Right hindlimb (tissue), 1 donor: ENCODE data around the gene CNOT10.

Experiments
- DNase-seq: peaks from one replicate; pipeline ENCODE4 v3.0.0-alpha.2; 2018

The CNOT10 gene

DNA sequence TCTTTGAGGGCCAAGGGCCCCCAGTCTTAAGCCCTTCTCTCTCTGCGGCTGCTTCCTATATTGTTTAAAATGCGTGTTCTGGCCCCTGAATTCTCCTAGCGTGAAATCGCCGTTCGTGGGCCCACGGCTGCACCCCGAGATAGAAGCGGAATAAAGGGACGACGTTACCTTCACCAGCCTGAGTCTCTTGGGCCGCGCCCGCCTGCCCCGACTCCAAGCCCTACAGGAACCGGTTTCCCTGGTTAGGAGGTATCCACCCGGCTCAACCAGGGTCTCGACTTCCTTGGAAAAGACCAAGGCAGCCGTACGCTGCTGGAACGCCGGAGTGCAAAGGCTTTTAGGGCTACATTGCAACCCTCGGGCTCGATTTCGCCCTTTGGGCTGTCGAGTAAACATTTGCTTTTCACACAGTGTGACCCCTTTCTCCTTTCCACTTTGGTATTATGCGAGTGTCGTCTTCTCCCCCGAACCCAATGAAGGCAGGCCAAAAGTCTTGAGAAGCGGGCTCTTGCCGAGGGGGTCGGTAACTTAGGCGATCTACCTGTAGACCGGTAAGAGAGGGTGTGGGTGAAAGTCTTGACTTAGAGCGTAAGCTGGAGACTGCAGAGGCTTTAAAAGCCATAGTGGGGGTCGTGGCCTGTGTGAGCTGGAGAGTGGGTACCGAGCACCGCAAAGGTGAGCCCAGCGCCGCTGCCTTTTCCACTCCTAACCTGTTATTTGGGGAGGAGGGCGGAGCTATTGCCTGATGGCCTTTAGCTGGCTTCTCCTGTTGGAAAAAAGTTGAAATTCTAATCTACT is 134.8 kb downstream of the CNOT10 start:
- DNase-seq, result no peak

DNA sequence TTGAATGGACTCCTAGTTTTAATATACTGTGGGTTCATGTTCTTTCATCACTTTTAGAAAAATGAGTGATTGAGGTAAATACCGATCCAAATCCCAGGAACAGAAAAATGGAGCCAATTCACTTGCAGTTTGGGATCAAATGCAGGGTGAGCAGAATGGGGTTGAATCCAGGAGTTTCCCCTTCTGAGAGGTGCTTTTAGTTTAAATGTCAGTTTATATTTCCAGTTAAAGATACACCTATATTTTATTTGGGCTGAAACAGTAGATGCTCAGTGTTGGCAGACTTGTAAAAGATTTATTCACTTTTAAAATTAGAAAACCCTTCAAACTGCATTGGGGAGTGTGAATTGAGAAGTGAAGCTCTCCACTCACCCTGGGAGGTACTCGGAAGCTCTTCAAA is 135.4 kb downstream of the CNOT10 start:
- DNase-seq, result no peak

GRCh38 chr3:32820971-32821685 is 136.1 kb downstream of the CNOT10 start:
- no peak for DNase-seq

- no peak for DNase-seq
Measured at GRCh38 chr3:32821686-32822296, 136.8 kb downstream of the CNOT10 start.

DNA sequence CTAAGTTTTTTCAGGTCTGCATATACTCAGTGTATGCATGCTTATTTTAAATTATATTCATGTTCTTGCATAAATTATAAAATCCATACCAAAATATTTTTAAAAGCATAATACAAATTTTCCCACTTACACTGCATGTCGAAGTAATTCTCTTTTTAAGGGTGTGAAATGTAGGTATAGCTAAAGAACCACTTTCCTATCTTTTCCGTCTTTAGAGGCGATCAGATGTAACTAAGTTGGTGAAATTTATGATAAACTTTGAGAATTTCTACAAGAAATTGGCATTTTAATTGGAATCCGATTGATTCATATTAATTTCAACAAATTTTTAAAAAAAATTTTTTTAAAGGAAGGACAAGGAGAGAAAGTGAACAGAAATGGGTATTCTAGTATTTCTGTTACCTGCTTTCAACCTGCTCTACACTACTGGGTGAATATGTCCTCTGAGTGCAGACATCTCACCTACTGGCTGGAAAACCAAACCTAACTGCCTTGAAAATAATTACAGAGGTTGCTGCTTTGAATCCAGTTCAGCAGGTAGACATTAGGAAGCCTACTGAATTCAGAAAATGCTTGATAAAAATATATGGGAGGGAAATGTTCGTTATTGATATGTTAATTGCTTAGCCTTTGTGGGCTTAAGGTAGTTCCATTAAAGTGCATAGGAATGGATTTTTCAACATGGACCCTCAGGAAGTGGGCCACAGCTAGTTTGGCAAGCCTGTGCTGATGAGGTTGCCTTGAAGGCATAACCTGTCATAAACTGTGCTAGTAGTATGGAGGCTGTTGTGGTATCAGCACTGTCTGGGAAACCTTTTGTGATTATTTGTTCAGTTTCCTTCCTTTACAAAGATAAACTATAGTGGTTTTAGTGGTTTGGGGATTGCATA is 137.9 kb downstream of the CNOT10 start:
- DNase-seq, result no peak
